Measurements from ENCODE around the gene METRN. TPM values are rescaled to one million over a fixed set of nuclear protein-coding genes. Genes with fewer than 3 reads are reported as not detected.

METRN gene
- total and polyA plus RNA-seq, 3 donors from 2014 or later = 21.0 to 50.6 (median 34.9) TPM

DNA sequence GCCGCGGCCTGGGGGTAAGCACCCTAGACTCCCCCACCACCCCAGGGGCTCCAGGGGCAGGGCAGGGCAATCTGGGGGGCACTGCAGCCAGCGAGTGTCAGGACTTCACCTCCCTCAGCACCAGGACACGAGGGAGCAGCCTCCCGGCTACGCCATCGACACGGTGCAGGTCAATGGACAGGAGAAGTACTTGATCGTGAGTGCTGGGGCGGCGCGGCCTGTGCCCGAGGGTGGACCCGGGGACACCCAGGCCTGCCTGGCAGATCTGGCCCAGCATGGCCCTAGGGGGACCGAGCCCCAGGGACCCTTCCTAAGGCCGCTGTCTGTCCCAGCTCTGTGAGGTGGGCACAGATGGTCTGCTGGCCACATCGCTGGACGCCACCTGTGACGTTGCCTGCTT lies 42.5 kb upstream of the METRN start:
- H3K9me3 ChIP-seq = no peaks in the 10 kb centered on the region
- TF ChIP-seq CTCF (IDR thresholded peaks at IDR 0.05) (no peak), POLR2A (IDR thresholded peaks at IDR 0.05) (no peak)
- intact Hi-C loops (cut with DNase I; ENCODE audit: low total_unique reads) = no loop called here
- H3K27me3 ChIP-seq = no peaks in the 10 kb centered on the region
- H3K4me1 ChIP-seq = peaks cover 30% of the 10 kb centered on the region
- 97 to 98% methylated on average over 8 to 16 of the region's 19 CpGs for WGBS, 2 donors
- no peak overlapping the region for H3K4me3 ChIP-seq
- H3K36me3 ChIP-seq (ENCODE audit: low read depth, missing control alignments) = no peaks in the 10 kb centered on the region
- DNase-seq = no peak
- H3K27ac ChIP-seq = no peak overlapping the region

- no peaks in the 10 kb centered on the region for H3K27me3 ChIP-seq
- peaks cover 26% of the 10 kb centered on the region for H3K4me1 ChIP-seq
- no peak overlapping the region for H3K27ac ChIP-seq
- intact Hi-C loops (cut with DNase I; ENCODE audit: low total_unique reads) = no loop called here
- no peak overlapping the region for H3K4me3 ChIP-seq
- DNase-seq = no peak
- 95 to 100% methylated on average over 2 to 21 of the region's 21 CpGs for WGBS, 2 donors
- no peak for TF ChIP-seq POLR2A (IDR thresholded peaks at IDR 0.05)
- no peak for TF ChIP-seq CTCF (IDR thresholded peaks at IDR 0.05)
- H3K9me3 ChIP-seq = no peaks in the 10 kb centered on the region
- H3K36me3 ChIP-seq (ENCODE audit: low read depth, missing control alignments) = no peaks in the 10 kb centered on the region
Measured at GRCh38 chr16:672851-673250, 42.1 kb upstream of the METRN start.

- Histone ChIP-seq H3K27me3 (no peaks in the 10 kb centered on the region), H3K36me3 (ENCODE audit: low read depth, missing control alignments) (no peaks in the 10 kb centered on the region), H3K27ac (no peak overlapping the region), H3K9me3 (no peaks in the 10 kb centered on the region), H3K4me1 (peaks cover 26% of the 10 kb centered on the region), H3K4me3 (no peak overlapping the region)
- TF ChIP-seq CTCF (IDR thresholded peaks at IDR 0.05) (no peak), POLR2A (IDR thresholded peaks at IDR 0.05) (no peak)
- DNase-seq = no peak
- intact Hi-C loops (cut with DNase I; ENCODE audit: low total_unique reads) = no loop called here
- 87 to 95% methylated on average over 8 to 15 of the region's 18 CpGs for WGBS, 2 donors
Measured at GRCh38 chr16:673399-673991, 41.4 kb upstream of the METRN start.

- WGBS, 2 donors = 52 to 61% methylated on average over 6 to 21 of the region's 22 CpGs
- Histone ChIP-seq H3K27ac (no peak overlapping the region), H3K4me1 (peaks cover 26% of the 10 kb centered on the region), H3K36me3 (ENCODE audit: low read depth, missing control alignments) (no peaks in the 10 kb centered on the region), H3K4me3 (no peak overlapping the region), H3K9me3 (no peaks in the 10 kb centered on the region), H3K27me3 (no peaks in the 10 kb centered on the region)
- intact Hi-C loops (cut with DNase I; ENCODE audit: low total_unique reads) = no loop called here
- peak; percentile 58 for DNase-seq
- TF ChIP-seq POLR2A (IDR thresholded peaks at IDR 0.05) (no peak), CTCF (IDR thresholded peaks at IDR 0.05) (no peak)
Measured at GRCh38 chr16:674214-674881, 40.6 kb upstream of the METRN start.
